CD4-positive, alpha-beta T cell treated with Interleukin-10 for 1 hour (primary cell): ENCODE data around the gene HES4.

ENCODE experiments used
- DNase-seq: peaks from one replicate; pipeline ENCODE4 v3.0.0-alpha.2; 2020

The HES4 gene

DNA sequence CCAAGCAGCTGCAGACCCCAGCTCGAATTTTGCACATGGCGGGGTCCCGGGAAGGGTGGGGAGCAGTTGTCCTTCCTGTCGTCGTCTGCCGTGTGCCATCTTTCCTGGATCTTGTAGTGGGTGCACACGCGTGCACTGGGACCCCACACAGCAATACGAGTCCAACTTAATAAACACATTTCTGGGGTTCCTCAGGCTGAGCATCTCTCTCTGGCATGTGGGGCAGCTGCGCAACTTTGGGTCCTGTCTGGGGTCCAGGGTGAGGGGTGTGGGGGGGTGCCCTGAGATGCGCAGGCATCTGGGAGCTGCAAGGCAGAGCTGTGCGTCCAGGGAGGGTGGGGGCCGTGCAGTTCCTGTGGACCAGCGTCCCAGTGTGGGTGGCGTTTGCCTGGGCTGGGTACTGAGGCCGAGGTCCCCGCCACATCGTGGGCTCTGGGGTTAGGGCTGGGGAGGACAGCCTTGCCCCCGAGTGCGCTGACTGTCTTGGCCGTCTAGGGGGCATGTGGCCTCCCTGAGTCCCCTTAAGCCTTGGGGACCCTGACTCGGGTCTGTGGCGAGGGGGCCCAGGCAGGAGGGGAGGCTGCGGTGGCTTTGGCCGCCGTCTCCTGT lies 34.3 kb downstream of the HES4 start:
- no peak for DNase-seq

DNA sequence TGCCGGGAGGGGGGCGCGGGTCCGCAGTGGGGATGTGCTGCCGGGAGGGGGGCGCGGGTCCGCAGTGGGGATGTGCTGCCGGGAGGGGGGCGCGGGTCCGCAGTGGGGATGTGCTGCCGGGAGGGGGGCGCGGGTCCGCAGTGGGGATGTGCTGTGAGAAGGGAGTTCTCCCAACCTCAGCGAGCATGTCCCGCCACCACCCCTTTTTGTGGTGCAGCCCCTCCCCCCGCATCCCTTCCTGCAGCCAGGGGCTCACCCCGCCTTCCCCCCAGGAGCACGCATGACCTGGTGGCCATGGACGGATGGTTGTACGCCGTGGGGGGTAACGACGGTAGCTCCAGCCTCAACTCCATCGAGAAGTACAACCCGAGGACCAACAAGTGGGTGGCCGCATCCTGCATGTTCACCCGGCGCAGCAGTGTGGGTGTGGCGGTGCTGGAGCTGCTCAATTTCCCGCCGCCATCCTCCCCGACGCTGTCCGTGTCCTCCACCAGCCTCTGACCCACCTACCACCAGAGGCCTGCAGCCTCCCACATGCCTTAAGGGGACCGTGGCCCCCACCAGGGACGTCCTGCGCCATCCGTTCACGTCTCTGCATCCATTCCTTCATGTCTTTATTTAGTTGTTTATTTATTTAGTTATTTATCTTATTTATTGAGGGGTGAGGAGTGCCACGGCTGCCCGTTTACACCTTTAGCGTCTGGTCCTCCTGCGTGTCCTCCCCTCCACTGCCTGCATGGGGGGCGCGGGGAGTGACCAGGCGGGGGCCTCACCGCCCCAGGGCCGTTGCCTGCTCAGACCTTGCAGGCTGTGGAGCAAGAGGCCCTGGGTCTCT lies 35.0 kb downstream of the HES4 start:
- no peak for DNase-seq

DNA sequence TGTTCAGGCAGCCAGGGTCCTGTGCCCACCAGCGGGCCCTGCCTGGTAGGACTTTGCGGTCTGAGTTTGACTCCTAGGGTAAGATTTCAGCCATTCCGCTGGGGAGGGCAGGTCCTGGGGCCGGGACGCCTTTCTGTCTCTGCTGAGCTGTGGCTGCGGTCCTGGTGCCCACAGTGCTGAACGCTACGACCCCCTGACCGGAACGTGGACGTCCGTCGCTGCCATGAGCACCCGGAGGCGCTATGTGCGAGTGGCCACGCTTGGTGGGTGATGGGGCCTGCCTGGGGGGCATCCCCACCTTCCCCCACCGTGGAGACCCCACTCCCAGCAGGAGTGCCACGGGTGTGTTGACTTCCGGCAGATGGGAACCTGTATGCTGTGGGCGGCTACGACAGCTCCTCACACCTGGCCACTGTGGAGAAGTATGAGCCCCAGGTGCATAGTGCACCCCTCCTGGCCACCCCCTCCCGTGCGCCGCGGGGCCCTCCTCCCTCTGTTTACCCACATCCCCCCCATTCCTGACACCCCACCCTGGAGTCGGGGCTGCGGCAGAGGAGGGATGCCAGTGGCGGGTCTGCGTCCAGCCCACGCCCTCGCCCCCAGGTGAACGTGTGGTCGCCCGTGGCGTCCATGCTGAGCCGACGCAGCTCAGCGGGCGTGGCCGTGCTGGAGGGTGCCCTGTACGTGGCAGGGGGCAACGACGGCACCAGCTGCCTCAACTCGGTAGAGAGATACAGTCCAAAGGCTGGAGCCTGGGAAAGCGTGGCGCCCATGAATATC lies 36.0 kb downstream of the HES4 start:
- DNase-seq: no peak

DNA sequence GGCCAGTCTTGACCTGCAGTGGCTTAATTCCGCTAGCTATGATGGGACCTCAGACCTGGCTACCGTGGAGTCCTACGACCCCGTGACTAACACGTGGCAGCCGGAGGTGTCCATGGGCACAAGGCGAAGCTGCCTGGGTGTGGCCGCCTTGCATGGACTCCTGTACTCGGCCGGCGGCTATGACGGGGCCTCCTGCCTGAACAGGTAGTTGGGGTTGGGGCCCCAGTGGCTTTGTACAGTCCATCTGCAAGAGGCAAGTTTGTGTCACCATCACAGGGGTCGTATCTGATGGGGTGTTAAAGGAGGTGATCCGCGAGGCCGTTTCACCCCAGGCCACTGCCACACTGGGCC lies 36.6 kb downstream of the HES4 start:
- no peak for DNase-seq

DNA sequence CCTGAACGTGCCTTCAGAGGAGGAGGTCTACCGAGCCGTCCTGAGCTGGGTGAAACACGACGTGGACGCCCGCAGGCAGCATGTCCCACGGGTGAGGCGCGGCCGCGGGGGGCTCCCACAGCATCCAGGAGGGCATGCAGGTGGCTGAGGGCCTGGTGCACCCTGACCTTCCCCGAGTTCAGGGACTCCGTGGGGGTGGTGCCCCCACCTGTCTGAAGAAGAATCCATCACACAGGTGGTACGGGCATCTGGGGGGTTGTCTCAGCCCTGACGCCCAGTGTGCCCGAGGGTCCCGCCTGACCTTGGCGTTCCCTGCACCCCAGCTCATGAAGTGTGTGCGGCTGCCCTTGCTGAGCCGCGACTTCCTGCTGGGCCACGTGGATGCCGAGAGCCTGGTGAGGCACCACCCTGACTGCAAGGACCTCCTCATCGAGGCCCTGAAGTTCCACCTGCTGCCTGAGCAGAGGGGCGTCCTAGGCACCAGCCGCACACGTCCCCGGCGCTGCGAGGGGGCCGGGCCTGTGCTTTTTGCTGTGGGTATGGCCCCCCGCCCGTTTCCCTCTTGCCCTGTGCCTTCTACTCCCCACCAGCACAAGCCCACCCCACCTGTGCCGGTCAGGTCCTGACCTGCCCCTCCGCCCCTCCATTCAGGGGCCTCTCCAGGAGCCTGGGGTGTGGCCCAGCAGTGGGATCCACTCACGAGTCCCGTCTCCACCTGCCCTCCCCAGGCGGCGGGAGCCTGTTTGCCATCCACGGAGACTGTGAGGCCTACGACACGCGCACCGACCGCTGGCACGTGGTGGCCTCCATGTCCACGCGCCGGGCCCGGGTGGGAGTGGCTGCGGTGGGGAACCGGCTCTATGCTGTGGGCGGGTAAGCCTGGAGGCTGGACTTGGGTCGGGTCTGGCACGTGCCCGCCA lies 37.3 kb downstream of the HES4 start:
- no peak for DNase-seq

DNA sequence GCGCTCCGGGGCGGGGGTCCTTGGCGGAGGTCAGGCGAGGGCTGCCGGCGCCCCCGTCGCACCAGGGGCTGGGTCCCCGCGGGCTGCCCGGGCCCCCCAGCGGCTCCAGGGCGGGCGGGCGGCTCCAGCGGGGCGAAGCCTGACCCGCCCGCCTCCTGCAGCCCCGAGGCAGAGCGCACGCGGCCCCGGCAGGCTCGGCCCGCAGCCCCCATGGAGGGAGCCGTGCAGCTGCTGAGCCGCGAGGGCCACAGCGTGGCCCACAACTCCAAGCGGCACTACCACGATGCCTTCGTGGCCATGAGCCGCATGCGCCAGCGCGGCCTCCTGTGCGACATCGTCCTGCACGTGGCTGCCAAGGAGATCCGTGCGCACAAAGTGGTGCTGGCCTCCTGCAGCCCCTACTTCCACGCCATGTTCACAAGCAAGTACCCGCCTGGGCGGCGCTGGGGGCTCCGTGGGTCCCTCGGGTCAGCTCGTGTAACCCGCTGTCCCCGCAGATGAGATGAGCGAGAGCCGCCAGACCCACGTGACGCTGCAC lies 38.7 kb downstream of the HES4 start:
- no peak for DNase-seq

DNA sequence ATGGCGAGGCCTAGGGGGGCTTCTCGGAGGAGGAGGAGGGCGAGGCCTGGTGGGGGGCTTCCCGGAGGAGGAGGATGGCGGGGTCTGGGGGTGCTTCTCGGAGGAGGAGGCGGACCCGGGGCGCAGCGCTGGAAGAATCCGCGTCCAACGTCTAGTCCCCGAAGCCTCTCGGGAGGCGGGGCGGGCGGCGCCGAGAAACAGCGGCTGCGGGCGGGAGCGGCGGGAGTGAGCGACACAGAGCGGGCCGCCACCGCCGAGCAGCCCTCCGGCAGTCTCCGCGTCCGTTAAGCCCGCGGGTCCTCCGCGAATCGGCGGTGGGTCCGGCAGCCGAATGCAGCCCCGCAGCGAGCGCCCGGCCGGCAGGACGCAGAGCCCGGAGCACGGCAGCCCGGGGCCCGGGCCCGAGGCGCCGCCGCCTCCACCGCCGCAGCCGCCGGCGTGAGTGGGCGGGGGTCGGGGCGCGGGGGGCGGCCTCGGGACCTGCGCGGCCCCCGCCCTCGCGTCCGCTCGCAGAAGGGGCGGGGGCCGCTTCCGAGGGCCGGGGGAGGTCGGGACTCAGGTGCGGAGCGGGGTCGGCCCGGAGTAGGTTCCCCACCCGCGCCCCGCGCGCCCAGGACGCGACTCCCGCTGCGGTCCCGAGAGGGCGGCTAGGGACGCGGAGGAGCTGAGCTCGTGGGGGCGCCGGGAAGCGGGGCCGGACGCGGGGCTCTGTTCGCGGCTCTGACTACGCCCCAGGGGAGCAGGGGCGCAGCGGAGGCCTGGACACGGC lies 39.4 kb downstream of the HES4 start, which contains the start of gene KLHL17:
KLHL17 (plus strand) TSS at position 222 of the 769 bp plus-strand sequence; CDS start at position 332, 110 bp downstream.
- DNase-seq: peak; percentile 82

DNA sequence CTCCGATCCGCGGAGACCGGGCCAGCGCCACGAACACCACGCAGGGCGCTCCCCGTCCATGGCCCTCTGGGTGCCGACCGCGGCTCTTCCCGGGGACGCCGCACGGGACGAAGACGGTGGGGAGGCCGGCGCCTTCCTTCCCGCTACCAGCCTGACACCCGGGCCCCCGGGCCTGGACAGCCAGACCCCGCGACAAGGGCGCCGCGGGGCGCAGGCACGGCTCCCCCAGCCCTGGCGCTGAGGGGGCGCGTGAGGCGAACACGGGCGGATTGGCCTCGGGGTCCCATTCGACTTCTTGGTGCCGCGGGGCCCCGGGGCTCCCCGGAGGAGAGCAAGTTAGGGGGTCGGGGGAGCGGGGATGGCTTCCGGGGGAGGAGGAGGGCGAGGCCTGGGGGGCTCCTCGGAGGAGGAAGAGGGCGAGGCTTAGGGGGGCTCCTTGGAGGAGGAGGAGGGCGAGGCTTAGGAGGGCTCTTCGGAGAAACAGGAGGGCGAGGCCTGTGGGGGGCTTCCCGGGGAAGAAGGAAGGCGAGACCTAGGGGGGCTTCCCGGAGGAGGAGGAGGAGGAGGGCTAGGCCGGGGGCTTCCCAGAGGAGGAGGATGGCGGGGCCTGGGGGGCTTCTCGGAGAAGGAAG lies 40.0 kb downstream of the HES4 start:
- no peak for DNase-seq

DNA sequence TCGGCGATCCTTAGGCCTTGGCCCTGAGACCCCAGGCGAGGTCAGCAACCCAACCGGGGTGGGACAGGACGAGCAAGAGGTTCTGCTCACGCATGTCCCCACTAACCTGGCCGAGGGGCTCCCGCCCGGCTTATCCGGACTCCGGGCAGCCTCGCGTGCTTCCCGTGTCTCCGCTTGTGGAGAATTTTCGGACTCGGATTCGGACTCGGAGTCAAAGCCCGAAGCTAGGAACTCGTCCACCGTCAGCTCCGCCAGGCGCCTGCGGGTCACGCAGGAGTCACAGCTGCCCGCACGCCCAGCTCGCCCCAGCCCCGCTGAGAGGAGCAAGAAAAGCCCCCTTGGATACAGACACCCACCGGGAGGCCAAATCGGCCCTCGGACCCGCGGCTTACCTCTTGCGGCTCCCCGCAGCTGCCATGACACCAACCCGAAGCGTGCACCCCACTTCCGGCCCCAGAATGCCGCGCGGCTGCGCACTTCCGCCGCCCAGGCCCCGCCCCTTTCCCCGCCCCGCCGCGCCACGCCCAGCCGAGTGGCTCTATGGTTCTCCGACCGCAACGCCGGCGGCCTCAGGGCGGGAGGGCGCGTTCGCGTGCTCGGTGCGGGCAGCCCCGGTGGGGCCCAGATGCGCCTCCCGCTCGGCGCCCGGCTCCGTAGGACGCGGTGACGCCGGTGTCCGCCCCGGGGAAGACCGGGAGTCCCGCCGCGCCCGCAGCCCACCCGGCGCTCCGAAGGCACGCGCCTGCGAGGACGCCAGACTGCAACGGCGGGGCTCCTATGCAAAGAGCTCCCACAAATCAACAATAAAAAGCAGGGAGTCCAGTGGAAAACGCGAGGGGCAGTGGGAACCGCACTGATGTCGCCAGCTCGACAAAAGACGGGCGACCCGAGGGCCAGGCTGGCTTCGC lies 40.8 kb downstream of the HES4 start, which contains the start of gene NOC2L:
NOC2L (minus strand) TSS at position 434 of the 908 bp plus-strand sequence; CDS start at position 418, 16 bp downstream.
- peak; percentile 98 for DNase-seq

DNA sequence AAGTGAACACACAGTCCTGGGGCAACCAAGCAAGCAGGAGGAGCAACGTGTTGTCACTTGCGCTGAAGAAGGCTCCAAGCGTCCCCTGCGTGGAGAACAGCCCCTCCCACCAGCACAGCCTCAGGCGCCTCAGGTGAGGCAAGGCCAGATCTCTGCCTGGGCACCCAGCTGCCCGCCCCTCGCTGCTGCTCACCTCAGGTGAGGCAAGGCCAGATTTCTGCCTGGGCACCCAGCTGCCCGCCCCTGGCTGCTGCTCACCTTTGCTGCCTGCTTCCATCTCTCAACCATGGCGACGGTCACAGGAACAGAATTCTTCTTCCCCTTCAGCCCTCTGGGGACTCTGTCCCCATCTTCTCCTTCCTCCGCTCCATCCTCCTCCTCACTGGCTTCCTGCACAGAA lies 43.3 kb downstream of the HES4 start:
- DNase-seq: no peak

DNA sequence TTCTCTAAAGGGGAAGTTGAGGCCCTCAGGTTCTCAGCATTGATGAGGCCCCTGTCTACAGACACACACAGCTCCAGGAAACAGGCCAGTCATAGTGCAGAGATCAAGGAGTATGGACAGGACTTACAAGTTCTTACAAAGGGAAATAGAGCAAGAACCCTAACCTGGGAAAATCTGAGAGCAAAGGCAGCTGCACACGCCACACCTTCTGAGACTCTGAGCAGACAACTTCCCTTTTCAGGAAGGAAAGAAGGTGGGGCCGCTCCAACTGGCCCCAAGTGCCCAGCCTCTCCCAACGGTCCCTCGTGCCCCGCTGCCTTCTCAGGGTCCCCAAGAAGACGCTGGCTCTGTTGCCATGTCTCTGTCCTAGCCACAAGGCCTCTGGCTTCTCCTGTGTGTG lies 44.4 kb downstream of the HES4 start:
- no peak for DNase-seq

DNA sequence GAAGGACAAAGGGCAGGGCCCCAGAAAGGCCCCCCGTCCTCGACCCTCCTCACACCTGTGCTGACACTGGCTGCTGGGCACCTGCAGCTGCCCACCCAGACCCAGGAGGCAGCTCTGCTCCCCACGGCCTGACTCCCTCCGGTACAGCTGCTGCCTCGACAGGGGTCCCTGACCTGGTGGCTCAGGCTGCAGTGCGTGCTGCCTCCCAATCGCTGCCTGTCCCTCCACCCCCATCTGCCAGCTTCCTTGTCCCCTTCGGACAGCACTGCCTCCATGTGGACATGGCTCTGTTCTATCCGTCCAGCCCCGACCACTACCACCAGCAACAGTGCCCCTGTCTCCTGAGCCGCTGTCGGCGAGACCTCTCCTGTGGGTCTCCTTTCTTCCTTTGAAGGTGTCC lies 45.0 kb downstream of the HES4 start:
- DNase-seq: no peak

DNA sequence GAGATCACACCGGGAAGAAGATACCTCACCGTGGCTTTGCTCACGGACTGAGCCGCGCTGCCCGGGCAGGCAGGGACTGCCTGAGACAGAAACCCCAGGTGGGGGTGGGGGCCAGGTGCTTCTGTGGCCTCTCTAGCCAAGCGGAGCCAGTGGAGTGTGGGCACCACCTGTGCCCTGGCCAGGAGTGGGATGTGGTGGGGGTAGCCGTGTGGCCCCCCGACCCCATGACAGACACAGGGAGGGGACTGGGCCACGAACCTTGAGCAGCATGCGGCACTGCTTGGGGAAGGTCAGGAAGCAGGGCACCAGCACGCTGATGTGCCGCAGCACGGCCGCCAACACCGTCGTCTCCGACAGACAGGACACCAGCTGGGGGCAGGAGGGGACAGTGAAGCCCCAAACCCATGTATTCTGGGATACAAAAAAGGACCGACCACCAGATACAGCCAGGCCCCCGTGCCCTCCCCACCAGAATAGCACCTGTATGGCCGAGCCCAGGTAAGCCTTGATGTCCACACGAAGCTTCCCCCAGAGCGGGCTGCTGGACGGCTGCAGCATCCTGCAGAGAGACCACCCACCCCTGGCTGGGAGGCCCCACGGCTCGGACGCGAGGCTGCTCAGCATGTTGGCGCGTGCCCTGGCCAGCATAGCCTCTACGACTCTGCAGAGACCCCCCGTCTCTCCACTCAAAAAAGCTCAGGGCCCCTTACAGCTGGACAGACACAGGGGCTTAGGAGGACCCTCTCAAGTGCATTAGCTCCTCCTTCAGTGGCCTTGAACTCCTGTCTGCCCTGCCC lies 46.2 kb downstream of the HES4 start:
- no peak for DNase-seq

DNA sequence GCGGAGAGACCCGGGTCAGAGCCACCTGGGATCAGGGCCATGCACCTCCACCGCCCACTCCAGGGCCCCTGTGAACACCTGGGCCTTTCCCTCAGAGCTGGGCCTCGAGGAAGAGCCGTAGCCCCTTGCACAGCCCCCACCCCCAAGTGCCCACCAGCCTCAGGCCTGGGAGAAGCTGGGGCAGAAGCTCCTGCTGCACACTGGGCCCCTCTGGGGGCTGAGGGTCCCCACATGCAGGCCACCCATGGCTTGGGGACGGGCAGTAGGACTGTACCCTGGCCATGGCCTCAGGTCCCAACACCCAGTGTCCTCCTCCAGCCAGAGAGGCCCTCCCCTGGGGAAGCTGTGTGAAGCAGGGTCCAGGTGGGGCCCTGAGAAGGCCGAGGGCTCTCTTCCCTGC lies 47.3 kb downstream of the HES4 start:
- no peak for DNase-seq

DNA sequence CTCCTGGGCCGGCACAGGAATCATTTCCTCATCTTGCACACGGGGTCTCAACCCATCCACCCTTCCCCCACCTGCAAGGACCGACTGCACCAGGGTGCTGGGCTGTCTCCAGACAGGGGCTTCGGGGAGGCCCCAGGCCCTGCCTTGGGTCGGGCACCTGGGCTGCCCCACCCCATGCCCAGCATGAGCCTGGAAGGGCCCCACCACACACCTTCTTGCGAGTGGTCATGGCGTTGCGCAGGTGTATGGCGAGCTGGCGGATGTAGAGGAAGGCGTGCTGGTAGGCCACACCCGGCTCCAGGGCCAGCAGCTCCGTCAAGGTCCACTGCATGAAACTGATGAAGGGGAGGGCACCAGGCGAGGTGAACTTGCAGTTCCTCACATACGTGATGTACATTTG lies 47.7 kb downstream of the HES4 start:
- no peak for DNase-seq

DNA sequence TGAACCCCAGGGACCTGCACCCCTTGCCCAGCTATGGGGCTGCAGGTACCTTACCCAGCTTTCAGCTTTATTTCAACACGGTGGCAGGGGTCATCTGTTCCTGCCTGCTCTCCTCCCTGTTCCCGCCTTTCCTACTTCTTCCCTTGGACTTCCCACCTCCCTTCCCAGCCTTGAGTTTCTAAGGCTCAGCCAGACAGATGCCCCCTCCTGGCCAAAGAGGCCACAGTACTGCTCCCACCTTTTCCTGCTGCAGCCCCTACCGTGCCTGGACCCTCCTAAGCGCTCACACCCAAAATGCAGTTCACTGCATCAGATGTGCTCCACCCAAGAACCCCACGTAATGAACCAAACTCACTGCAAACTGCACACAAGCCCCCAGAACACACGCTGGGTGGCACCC lies 48.5 kb downstream of the HES4 start:
- DNase-seq: no peak

DNA sequence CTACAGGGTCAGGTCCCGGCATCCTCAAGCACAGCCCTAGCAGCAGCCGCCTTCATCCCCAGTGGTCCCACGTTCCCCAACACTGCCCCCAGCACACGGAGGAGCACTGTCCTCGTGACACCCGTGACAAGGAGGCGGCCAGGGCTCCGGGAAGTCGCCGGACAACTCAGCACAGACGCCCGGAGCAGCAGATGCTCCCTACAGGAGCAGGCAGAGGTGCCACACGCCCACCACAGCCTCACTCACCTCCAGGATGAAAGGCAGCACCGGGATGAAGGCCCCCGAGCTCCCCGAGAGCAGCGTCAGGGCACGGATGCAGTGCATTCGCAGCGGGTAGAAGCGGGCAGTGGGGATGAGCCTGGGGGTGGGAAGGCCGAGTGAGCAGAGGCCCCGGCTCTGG lies 49.0 kb downstream of the HES4 start:
- DNase-seq: no peak

DNA sequence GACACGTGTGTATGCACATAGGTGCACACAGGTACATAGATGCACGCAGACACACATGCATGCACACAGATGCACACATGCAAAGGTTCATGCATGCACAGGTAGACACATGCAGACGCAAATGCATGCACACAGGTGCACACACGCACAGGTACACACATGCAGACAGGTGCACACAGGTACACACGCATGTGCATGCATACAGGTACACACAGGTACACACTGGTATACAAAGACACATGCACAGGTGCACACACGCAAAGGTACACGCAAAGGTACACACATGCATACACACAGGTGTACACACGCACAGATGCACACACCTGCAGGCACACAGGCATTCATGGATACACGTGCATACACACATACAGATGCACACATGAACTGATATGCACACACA lies 49.6 kb downstream of the HES4 start:
- DNase-seq: no peak
